ENCODE results near the gene HIVEP3. TPM values are rescaled to one million over a fixed set of nuclear protein-coding genes. Genes with fewer than 3 reads are reported as not detected.

Gene HIVEP3
- total RNA-seq, 1 experiment from 2014 or later = 1.4 TPM

- no peak overlapping the region for H3K14ac ChIP-seq (ENCODE audit: insufficient read depth, low read length)
- H2AK5ac ChIP-seq (ENCODE audit: insufficient read length, low read length) = no peak overlapping the region
- no peak overlapping the region for H4K5ac ChIP-seq (ENCODE audit: insufficient read length, low read depth, low read length)
- no peak overlapping the region for H3T11ph ChIP-seq (ENCODE audit: low read length)
- TF ChIP-seq, protein P1, sequence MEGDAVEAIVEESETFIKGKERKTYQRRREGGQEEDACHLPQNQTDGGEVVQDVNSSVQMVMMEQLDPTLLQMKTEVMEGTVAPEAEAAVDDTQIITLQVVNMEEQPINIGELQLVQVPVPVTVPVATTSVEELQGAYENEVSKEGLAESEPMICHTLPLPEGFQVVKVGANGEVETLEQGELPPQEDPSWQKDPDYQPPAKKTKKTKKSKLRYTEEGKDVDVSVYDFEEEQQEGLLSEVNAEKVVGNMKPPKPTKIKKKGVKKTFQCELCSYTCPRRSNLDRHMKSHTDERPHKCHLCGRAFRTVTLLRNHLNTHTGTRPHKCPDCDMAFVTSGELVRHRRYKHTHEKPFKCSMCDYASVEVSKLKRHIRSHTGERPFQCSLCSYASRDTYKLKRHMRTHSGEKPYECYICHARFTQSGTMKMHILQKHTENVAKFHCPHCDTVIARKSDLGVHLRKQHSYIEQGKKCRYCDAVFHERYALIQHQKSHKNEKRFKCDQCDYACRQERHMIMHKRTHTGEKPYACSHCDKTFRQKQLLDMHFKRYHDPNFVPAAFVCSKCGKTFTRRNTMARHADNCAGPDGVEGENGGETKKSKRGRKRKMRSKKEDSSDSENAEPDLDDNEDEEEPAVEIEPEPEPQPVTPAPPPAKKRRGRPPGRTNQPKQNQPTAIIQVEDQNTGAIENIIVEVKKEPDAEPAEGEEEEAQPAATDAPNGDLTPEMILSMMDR (conservative IDR thresholded peaks at IDR 0.05) = no peak
- H3K79me2 ChIP-seq (ENCODE audit: insufficient read depth, low read length) = no peaks in the 10 kb centered on the region
- H3K9me3 ChIP-seq (ENCODE audit: control insufficient read depth, low read depth, low read length) = no peaks in the 10 kb centered on the region
- H2BK5ac ChIP-seq (ENCODE audit: insufficient read length, low read length) = no peak overlapping the region
- Mint-ChIP-seq H3K27me3 (ENCODE audit: low read depth) (no peaks in the 10 kb centered on the region; the same call in 1 of the 2 replicates), H3K27ac (no peak overlapping the region; a peak in 1 of 7 replicates), H3K9me3 (peaks cover 2 to 3% of the 10 kb centered on the region in 2 experiments; a peak in 2 of 5 replicates), H3K4me1 (peaks cover 2 to 5% of the 10 kb centered on the region in 2 experiments; a peak in 3 of 4 replicates), H3K4me3 (no peak overlapping the region), H3K36me3 (ENCODE audit: insufficient read depth in 1 of 3, low read depth in 3 of 3) (peaks cover 0 to 2% (median 0%) of the 10 kb centered on the region in 3 experiments; a peak in 1 of 7 replicates)
- H2BK120ac ChIP-seq (ENCODE audit: low read depth, low read length, poor library complexity, severe bottlenecking) = no peak overlapping the region
- WGBS (ENCODE audit: extremely low coverage, insufficient read length, low lambda C conversion rate) = no CpG with 5 or more reads among the region's 2 CpGs
- no peak overlapping the region for H3K56ac ChIP-seq (ENCODE audit: insufficient read length, low read depth, low read length)
- H2BK20ac ChIP-seq (ENCODE audit: low read depth, low read length, poor library complexity, severe bottlenecking) = no peak overlapping the region
- H2BK15ac ChIP-seq (ENCODE audit: low read depth, low read length) = no peak overlapping the region
- no peak for DNase-seq
- no peak overlapping the region for H2BK12ac ChIP-seq (ENCODE audit: insufficient read length, low read depth, low read length)
- no peaks in the 10 kb centered on the region for H3K23me2 ChIP-seq (ENCODE audit: insufficient read length, low read depth, low read length, poor library complexity, severe bottlenecking)
- H3K27ac ChIP-seq (ENCODE audit: insufficient read length, low read depth, low read length) = no peak overlapping the region
- no peaks in the 10 kb centered on the region for H3K4me1 ChIP-seq (ENCODE audit: insufficient read depth, low read length)
- no peaks in the 10 kb centered on the region for H3K27me3 ChIP-seq (ENCODE audit: insufficient read depth, low read length)
- no peaks in the 10 kb centered on the region for H4K20me1 ChIP-seq (ENCODE audit: control insufficient read depth, insufficient read depth, insufficient read length)
- no peak overlapping the region for H3K4ac ChIP-seq (ENCODE audit: low read depth, low read length)
- H3K79me1 ChIP-seq (ENCODE audit: insufficient read depth, low read depth, low read length, poor library complexity, severe bottlenecking) = no peaks in the 10 kb centered on the region
- no peak overlapping the region for H4K91ac ChIP-seq (ENCODE audit: insufficient read length, low read depth, low read length)
- no peak overlapping the region for H3K18ac ChIP-seq (ENCODE audit: insufficient read length, low read depth, low read length)
- no peak overlapping the region for H3K4me2 ChIP-seq (ENCODE audit: insufficient read depth, insufficient read length, low read length)
- no peak overlapping the region for H3K9ac ChIP-seq (ENCODE audit: extremely low read depth, insufficient read length, low read length)
- H3K23ac ChIP-seq (ENCODE audit: insufficient read length, low read depth, low read length) = no peak overlapping the region
- no peak overlapping the region for H4K8ac ChIP-seq (replicated peaks; ENCODE audit: insufficient read length, low read depth, low read length)
- no peak overlapping the region for H2AFZ ChIP-seq (ENCODE audit: low read length)
Observed at GRCh38 chr1:41906943-41907342, 11.8 kb downstream of the HIVEP3 start.

All from H9 (cell line).